H1 (cell line): ENCODE results near the gene DMGDH. TPM values are rescaled to one million over a fixed set of nuclear protein-coding genes. Genes with fewer than 3 reads are reported as not detected.
A peak's percentile ranks its signal among the peaks of the same experiment; 100 is the strongest.

ENCODE experiments used
- CTCF ChIA-PET: fragments of 300-600 bp; sonication (Branson Sonifier 250); formaldehyde crosslinking; loops from one replicate; lab custom pipeline; 2021; ENCODE audit not compliant: partially characterized antibody; lab: Charles Lee
- POLR2A ChIA-PET: fragments of 300-600 bp; sonication (Branson Sonifier 250); formaldehyde crosslinking; loops from one replicate; lab custom pipeline; 2021; ENCODE audit warnings: inconsistent platforms; ENCODE audit not compliant: partially characterized antibody; lab: Charles Lee
- DNase-seq, 2 experiments: peaks; one replicate each; pipeline versions ENCODE4 v3.0.0 to v3.0.0-alpha.2; 2010 to 2022; ENCODE audit warnings: low spot score in 2 of 2, low read depth in 1 of 2, mixed read lengths in 1 of 2
- FAIRE-seq: peaks from 2 replicates; lab custom pipeline; 2011; peaks lifted over from hg19 to GRCh38; lab: Jason Lieb, UNC
- H2AFZ ChIP-seq: 2 replicates; pipeline ENCODE4 v1.8.1; 2012; ENCODE audit warnings: low read length, inconsistent platforms
- H2AK5ac ChIP-seq: 2 replicates; pipeline ENCODE4 v1.6.1; 2013; ENCODE audit warnings: low read depth, low read length
- H2BK120ac ChIP-seq: replicated peaks from 2 replicates; pipeline ENCODE3; 2013; ENCODE audit warnings: low read depth, low read length, inconsistent platforms
- H2BK12ac ChIP-seq: 2 replicates; pipeline ENCODE4 v1.6.1; 2013; ENCODE audit warnings: low read depth, low read length
- H2BK15ac ChIP-seq: 2 replicates; pipeline ENCODE4 v1.6.1; 2013; ENCODE audit warnings: low read length
- H2BK20ac ChIP-seq: 2 replicates; pipeline ENCODE4 v1.6.1; 2013; ENCODE audit warnings: low read length
- H2BK5ac ChIP-seq: 2 replicates; pipeline ENCODE4 v1.6.1; 2013; ENCODE audit warnings: low read depth, low read length
- H3K14ac ChIP-seq: 2 replicates; pipeline ENCODE4 v1.6.1; 2013; ENCODE audit warnings: inconsistent platforms; ENCODE audit not compliant: insufficient read length
- H3K18ac ChIP-seq: 2 replicates; pipeline ENCODE4 v1.6.1; 2013; ENCODE audit warnings: low read length; ENCODE audit errors: extremely low read depth
- H3K23ac ChIP-seq: 2 replicates; pipeline ENCODE4 v1.6.1; 2013; ENCODE audit warnings: inconsistent platforms; ENCODE audit not compliant: insufficient read length
- H3K23me2 ChIP-seq: 2 replicates; pipeline ENCODE4 v1.6.1; 2013; ENCODE audit warnings: low read depth, low read length
- H3K27ac ChIP-seq: 2 replicates; pipeline ENCODE4 v1.6.1; 2011; ENCODE audit warnings: low read depth, low read length, inconsistent platforms
- H3K27me3 ChIP-seq, 4 experiments: replicated peaks in 1 of 4; 1 replicate in 1 of 4; 2 replicates in 3 of 4; pipeline versions ENCODE4 v1.6.1 to v1.8.1; 2011 to 2013; ENCODE audit warnings: low read length in 3 of 4, mild to moderate bottlenecking in 3 of 4, inconsistent platforms in 2 of 4, mixed read lengths in 2 of 4, moderate library complexity in 1 of 4; ENCODE audit not compliant: control insufficient read depth in 3 of 4, insufficient read depth in 3 of 4; ENCODE audit errors: extremely low read depth in 1 of 4
- H3K36me3 ChIP-seq, 4 experiments: 2 replicates each; pipeline versions ENCODE4 v1.6.1 to v1.8.1; 2011 to 2013; ENCODE audit warnings: mild to moderate bottlenecking in 4 of 4, low read length in 3 of 4, moderate library complexity in 2 of 4, control low read depth in 1 of 4, inconsistent platforms in 1 of 4; ENCODE audit not compliant: insufficient read depth in 4 of 4, control insufficient read depth in 2 of 4
- H3K4ac ChIP-seq: replicated peaks from 2 replicates; pipeline ENCODE3; 2013; ENCODE audit warnings: low read length, low read depth, mixed read lengths, inconsistent platforms; ENCODE audit not compliant: insufficient read length
- H3K4me1 ChIP-seq, 4 experiments: replicated peaks in 1 of 4; 1 replicate in 1 of 4; 2 replicates in 3 of 4; pipeline versions ENCODE4 v1.6.1 to v1.8.1; 2011 to 2013; ENCODE audit warnings: low read length in 3 of 4, inconsistent platforms in 2 of 4, mixed read lengths in 1 of 4; ENCODE audit not compliant: insufficient read depth in 4 of 4, control insufficient read depth in 3 of 4
- H3K4me2 ChIP-seq, 2 experiments: 2 replicates each; pipeline versions ENCODE4 v1.6.1 to v1.8.1; 2011 to 2013; ENCODE audit warnings: low read depth in 2 of 2, low read length in 2 of 2, control low read depth in 1 of 2, inconsistent platforms in 1 of 2, mild to moderate bottlenecking in 1 of 2; ENCODE audit not compliant: insufficient read depth in 1 of 2
- H3K4me3 ChIP-seq, 4 experiments: fragments of 200-600, 300-600 bp in 1 of 4; sonication (generic), shearing (Covaris generic), sonication (Bioruptor Twin) in 1 of 4; 2 replicates each; pipeline versions ENCODE4 v1.5.1 to v1.8.1; 2011 to 2016; ENCODE audit warnings: low read length in 4 of 4, low read depth in 3 of 4, control low read depth in 2 of 4, inconsistent platforms in 2 of 4, mild to moderate bottlenecking in 2 of 4, mixed read lengths in 1 of 4, moderate library complexity in 1 of 4; ENCODE audit not compliant: insufficient read depth in 2 of 4; ENCODE audit errors: extremely low read depth in 1 of 4
- H3K56ac ChIP-seq: replicated peaks from 2 replicates; pipeline ENCODE3; 2013; ENCODE audit warnings: low read depth, mild to moderate bottlenecking, mixed read lengths, low read length, inconsistent platforms; ENCODE audit not compliant: insufficient read length
- H3K79me1 ChIP-seq: 2 replicates; pipeline ENCODE4 v1.6.1; 2013; ENCODE audit warnings: low read depth, low read length, control low read depth
- H3K79me2 ChIP-seq, 2 experiments: 2 replicates each; pipeline versions ENCODE4 v1.6.1 to v1.8.1; 2012 to 2013; ENCODE audit warnings: low read length in 2 of 2, mild to moderate bottlenecking in 2 of 2, inconsistent platforms in 1 of 2; ENCODE audit not compliant: insufficient read depth in 2 of 2, control insufficient read depth in 1 of 2
- H3K9ac ChIP-seq, 4 experiments: replicated peaks in 1 of 4; 1 replicate in 1 of 4; 2 replicates in 3 of 4; pipeline versions ENCODE4 v1.6.1 to v1.8.1; 2011 to 2013; ENCODE audit warnings: low read depth in 3 of 4, low read length in 3 of 4, control low read depth in 2 of 4, mild to moderate bottlenecking in 2 of 4, moderate library complexity in 2 of 4, inconsistent platforms in 1 of 4; ENCODE audit errors: extremely low read depth in 1 of 4
- H3K9me3 ChIP-seq, 2 experiments: 2 replicates each; pipeline versions ENCODE4 v1.6.1 to v1.8.1; 2012 to 2013; ENCODE audit warnings: mild to moderate bottlenecking in 2 of 2, moderate library complexity in 2 of 2, control low read depth in 1 of 2, inconsistent platforms in 1 of 2, low read depth in 1 of 2, low read length in 1 of 2, mixed read lengths in 1 of 2; ENCODE audit not compliant: insufficient read depth in 2 of 2
- H4K20me1 ChIP-seq, 2 experiments: replicated peaks in 1 of 2; 2 replicates each; pipeline versions ENCODE3 to v1.8.1; 2011 to 2013; ENCODE audit warnings: inconsistent platforms in 2 of 2, low read length in 2 of 2, mild to moderate bottlenecking in 1 of 2; ENCODE audit not compliant: insufficient read depth in 2 of 2, control insufficient read depth in 1 of 2
- H4K5ac ChIP-seq: 2 replicates; pipeline ENCODE4 v1.6.1; 2013; ENCODE audit warnings: low read length, low read depth, mixed read lengths, inconsistent platforms; ENCODE audit not compliant: insufficient read length
- H4K8ac ChIP-seq: 2 replicates; pipeline ENCODE4 v1.8.0; 2013; ENCODE audit warnings: mild to moderate bottlenecking, moderate library complexity, low read length, inconsistent platforms; ENCODE audit not compliant: insufficient read depth; ENCODE audit errors: extremely low read depth
- H4K91ac ChIP-seq: replicated peaks from 2 replicates; pipeline ENCODE3; 2013; ENCODE audit warnings: low read length, mixed read lengths, inconsistent platforms; ENCODE audit not compliant: insufficient read length
- ASH2L ChIP-seq: fragments of 200-600, 300-600 bp; sonication (generic); IDR thresholded peaks from one replicate; pipeline ENCODE4 v1.7.1; 2017; ENCODE audit warnings: low read length
- BACH1 ChIP-seq: IDR thresholded peaks from 2 replicates; pipeline ENCODE4 v1.6.1; 2012; ENCODE audit warnings: low read length, improper control_type of control experiment
- BCL11A ChIP-seq, 2 experiments: IDR thresholded peaks; one replicate each; pipeline ENCODE4 v1.6.1; 2011; ENCODE audit warnings: low read depth in 2 of 2, low read length in 2 of 2, mild to moderate bottlenecking in 2 of 2
- CEBPB ChIP-seq: IDR thresholded peaks from 2 replicates; pipeline ENCODE4 v1.6.1; 2012; ENCODE audit warnings: low read depth, low read length
- CTBP2 ChIP-seq: IDR thresholded peaks from 2 replicates; pipeline ENCODE4 v1.7.0; 2011; ENCODE audit warnings: borderline replicate concordance, mild to moderate bottlenecking, moderate library complexity, mixed read lengths, low read length; ENCODE audit not compliant: insufficient read depth, insufficient read length
- HDAC6 ChIP-seq: IDR thresholded peaks from one replicate; pipeline ENCODE4 v1.7.1; 2012; ENCODE audit warnings: low read depth, mild to moderate bottlenecking, inconsistent platforms, low read length, moderate library complexity
- KDM1A ChIP-seq: fragments of 200-600, 300-600 bp; sonication (generic); IDR thresholded peaks from 2 replicates; pipeline ENCODE4 v1.7.1; 2016; ENCODE audit warnings: mild to moderate bottlenecking, low read length, borderline replicate concordance
- KDM5A ChIP-seq: fragments of 200-600 bp; IDR thresholded peaks from 2 replicates; pipeline ENCODE4 v1.7.1; 2012; ENCODE audit warnings: mild to moderate bottlenecking, low read length, inconsistent platforms, mixed read lengths
- POLR2A ChIP-seq, 2 experiments: IDR thresholded peaks; 1 replicate in 1 of 2; 2 replicates in 1 of 2; pipeline ENCODE4 v1.6.1; 2011; ENCODE audit warnings: low read depth in 2 of 2, low read length in 2 of 2, mild to moderate bottlenecking in 2 of 2; ENCODE audit errors: control extremely low read depth in 1 of 2
- TAF1 ChIP-seq: IDR thresholded peaks from 2 replicates; pipeline ENCODE4 v1.6.1; 2011; ENCODE audit warnings: mild to moderate bottlenecking, low read depth, low read length
- WGBS, 2 experiments: shearing (Covaris generic) in 1 of 2; methylation state at CpG; one replicate each; pipeline versions ENCODE4 v1.1.6 to v1.1.7; 2013 to 2015; ENCODE audit warnings: low lambda C conversion rate in 2 of 2, mixed read lengths in 2 of 2, inconsistent platforms in 1 of 2, low coverage in 1 of 2, missing lambda C conversion rate in 1 of 2; ENCODE audit not compliant: insufficient replicate concordance in 2 of 2, insufficient coverage in 1 of 2, insufficient read length in 1 of 2; ENCODE audit errors: extremely low coverage in 1 of 2, missing lambda C conversion rate in 1 of 2; 5-methylcytosine and 5-hydroxymethylcytosine counted together
- polyA plus RNA-seq, 7 experiments: library from polyadenylated mRNA; depleted of rRNA in 3 of 7; stranded (reverse) in 5 of 7; unstranded in 2 of 7; fragments of >200 nt in 5 of 7; fragments of 200-250 nt in 2 of 7; gene quantifications; 1 replicate in 5 of 7; 2 replicates in 1 of 7; 4 replicates in 1 of 7; pipeline versions ENCODE4 v1.2.1 to v1.2.3, GENCODE V29; 2011 to 2013; ENCODE audit warnings: missing spikeins in 2 of 7, mixed read lengths in 2 of 7
- total RNA-seq: library from RNA; stranded (reverse); fragmentation: NEBNext Ultra II Directional; extraction: Animal tissue kit (Norgen Biotek cat#: 25700); gene quantifications from 2 replicates; pipeline ENCODE4 v1.2.1, GENCODE V29; 2021

Gene DMGDH
- total and polyA plus RNA-seq, 2 of the 8 experiments (the other 6 are each of a cell fraction or from before 2014, with no cell fraction given), result 0.15 TPM; not detected in 1

GRCh38 chr5:78985116-78985724, 84.3 kb downstream of the DMGDH start, which contains the start of gene ARSB:
Gene ARSB (minus strand): TSS chr5:78985310. CDS start chr5:78985248, 62 bp downstream.
- no peak for FAIRE-seq
- H2BK5ac ChIP-seq, result peak within 1 kb of the TSS; percentile 71; the same call in 1 of the 2 replicates
- CTCF ChIA-PET, result interaction anchor here (0.7 to 2.0 kb wide), 8 partner anchors 20 to 271 kb away, joined by 3 to 9 read pairs (median 4); no protein-coding TSS in a partner anchor
- peak within 1 kb of the TSS; percentile 47 to 86 (median 76); a peak in 6 of 7 replicates for H3K9ac ChIP-seq
- H2AFZ ChIP-seq, result peak within 1 kb of the TSS; percentile 59
- H3K23me2 ChIP-seq, result peaks cover 10% of the 10 kb centered on the region; the same call in 1 of the 2 replicates
- H3K79me1 ChIP-seq, result no peaks in the 10 kb centered on the region
- H2AK5ac ChIP-seq, result no peak within 1 kb of the TSS
- H3K4ac ChIP-seq, result peak within 1 kb of the TSS; percentile 21
- no peaks in the 10 kb centered on the region for H3K9me3 ChIP-seq
- H4K91ac ChIP-seq, result peak within 1 kb of the TSS; percentile 93
- H2BK20ac ChIP-seq, result no peak within 1 kb of the TSS
- H3K4me1 ChIP-seq, result peaks cover 4 to 14% (median 9%) of the 10 kb centered on the region in 4 experiments; a peak in 6 of 7 replicates
- no peak within 1 kb of the TSS for H3K23ac ChIP-seq
- TF ChIP-seq POLR2A (IDR thresholded peaks at IDR 0.05; ENCODE audit: control extremely low read depth in 1 of 2, low read depth in 2 of 2, low read length in 2 of 2), result peak; percentile 6 to 31; a peak in 1 of 3 replicates
- TF ChIP-seq CTBP2, result no peak
- peak; percentile 45 for TF ChIP-seq ASH2L
- TF ChIP-seq HDAC6, result no peak
- peak; percentile 8 for TF ChIP-seq BACH1
- TF ChIP-seq KDM5A, result no peak
- TF ChIP-seq CEBPB, result no peak
- peak; percentile 7; the same call in 1 of the 2 replicates for TF ChIP-seq TAF1
- peak; percentile 86 for TF ChIP-seq KDM1A
- TF ChIP-seq BCL11A (IDR thresholded peaks at IDR 0.05; ENCODE audit: low read depth in 2 of 2, low read length in 2 of 2), result no peak
- peak within 1 kb of the TSS; percentile 71; the same call in 1 of the 2 replicates for H4K8ac ChIP-seq
- no peaks in the 10 kb centered on the region for H3K36me3 ChIP-seq
- 0 out of 4 replicates have a peak, but pooled peaks cover 0 to 6% of the 10 kb centered on the region in 2 experiments for H3K79me2 ChIP-seq
- DNase-seq, result peak in 1 of 2 experiments; percentile 80
- peak within 1 kb of the TSS; percentile 61 to 80 for H3K4me2 ChIP-seq
- H4K20me1 ChIP-seq, result no peaks in the 10 kb centered on the region
- peak within 1 kb of the TSS; percentile 2; the same call in 1 of the 2 replicates for H2BK12ac ChIP-seq
- H3K56ac ChIP-seq, result peak within 1 kb of the TSS; percentile 62
- H2BK120ac ChIP-seq, result peak within 1 kb of the TSS; percentile 6
- H3K27me3 ChIP-seq, result no peaks in the 10 kb centered on the region
- no peak within 1 kb of the TSS for H3K14ac ChIP-seq
- H3K27ac ChIP-seq, result peak within 1 kb of the TSS; percentile 89
- H3K18ac ChIP-seq, result peak within 1 kb of the TSS; percentile 68; the same call in 1 of the 2 replicates
- peak within 1 kb of the TSS; percentile 95 for H4K5ac ChIP-seq
- WGBS, 2 experiments, result 3% methylated on average over 37 of the region's 57 CpGs; no CpG with 5 or more reads in 1 of the 2 experiments
- POLR2A ChIA-PET, result interaction anchor here (0.7 to 3.1 kb wide), 8 partner anchors 8 to 1174 kb away, joined by 3 to 17 read pairs (median 4); no protein-coding TSS in a partner anchor
- H2BK15ac ChIP-seq, result no peak within 1 kb of the TSS
- peak within 1 kb of the TSS; percentile 51 to 87 (median 72) for H3K4me3 ChIP-seq
